NCI-H748 (cell line): ENCODE results near the gene C1QBP.
"Not testable (repeated sequence)": the region's sequence is repeated elsewhere in the genome, so short reads cannot be mapped to it uniquely, and the experiment has no call there.

ENCODE experiments used
- DNase-seq: peaks from one replicate; lab custom pipeline; 2025; ENCODE audit not compliant: unreplicated experiment; lab: John Stamatoyannopoulos, UW

C1QBP gene, protein sequence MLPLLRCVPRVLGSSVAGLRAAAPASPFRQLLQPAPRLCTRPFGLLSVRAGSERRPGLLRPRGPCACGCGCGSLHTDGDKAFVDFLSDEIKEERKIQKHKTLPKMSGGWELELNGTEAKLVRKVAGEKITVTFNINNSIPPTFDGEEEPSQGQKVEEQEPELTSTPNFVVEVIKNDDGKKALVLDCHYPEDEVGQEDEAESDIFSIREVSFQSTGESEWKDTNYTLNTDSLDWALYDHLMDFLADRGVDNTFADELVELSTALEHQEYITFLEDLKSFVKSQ

DNA sequence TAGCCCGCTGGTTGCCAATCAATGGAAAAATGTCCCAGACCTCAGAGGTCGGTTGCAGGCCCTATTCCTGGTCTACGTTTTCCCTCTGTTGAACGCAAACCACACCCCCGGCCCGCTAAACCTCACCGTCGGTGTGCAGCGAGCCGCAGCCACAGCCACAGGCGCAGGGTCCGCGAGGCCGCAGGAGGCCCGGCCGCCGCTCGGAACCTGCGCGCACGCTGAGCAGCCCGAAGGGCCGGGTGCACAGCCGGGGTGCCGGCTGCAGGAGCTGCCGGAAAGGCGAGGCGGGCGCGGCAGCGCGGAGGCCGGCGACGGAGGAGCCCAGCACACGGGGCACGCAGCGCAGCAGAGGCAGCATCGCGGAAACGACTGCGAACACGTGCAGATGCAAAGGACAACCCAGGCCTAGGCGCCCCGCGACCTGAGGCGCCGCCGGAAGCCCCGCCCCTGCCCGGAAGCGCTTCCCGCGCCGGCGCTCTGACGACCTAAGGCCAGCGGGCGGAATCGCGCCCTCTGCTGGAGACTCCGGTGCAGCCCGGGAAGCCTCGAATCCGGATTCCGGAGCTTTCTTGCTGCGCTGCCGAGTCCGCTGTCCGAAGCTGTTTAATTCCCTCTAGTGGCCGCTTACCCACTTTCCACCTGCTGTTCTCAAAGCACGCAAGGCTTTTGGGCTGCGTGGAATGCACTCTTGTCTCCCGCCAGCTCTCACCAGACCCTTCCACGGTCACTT, at the start of gene C1QBP:
C1QBP (minus strand) TSS at position 440 of the 730 bp plus-strand sequence; CDS start at position 358, 82 bp downstream.
- peak; percentile 95 for DNase-seq

DNA sequence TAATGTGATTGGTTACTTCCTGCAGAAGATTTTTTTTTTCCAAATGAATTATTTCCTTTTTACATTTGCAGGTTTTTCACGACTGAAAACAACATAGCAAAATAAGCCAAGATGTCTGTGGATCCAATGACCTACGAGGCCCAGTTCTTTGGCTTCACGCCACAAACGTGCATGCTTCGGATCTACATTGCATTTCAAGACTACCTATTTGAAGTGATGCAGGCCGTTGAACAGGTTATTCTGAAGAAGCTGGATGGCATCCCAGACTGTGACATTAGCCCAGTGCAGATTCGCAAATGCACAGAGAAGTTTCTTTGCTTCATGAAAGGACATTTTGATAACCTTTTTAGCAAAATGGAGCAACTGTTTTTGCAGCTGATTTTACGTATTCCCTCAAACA, 49.8 kb upstream of the C1QBP start:
- DNase-seq: no peak

DNA sequence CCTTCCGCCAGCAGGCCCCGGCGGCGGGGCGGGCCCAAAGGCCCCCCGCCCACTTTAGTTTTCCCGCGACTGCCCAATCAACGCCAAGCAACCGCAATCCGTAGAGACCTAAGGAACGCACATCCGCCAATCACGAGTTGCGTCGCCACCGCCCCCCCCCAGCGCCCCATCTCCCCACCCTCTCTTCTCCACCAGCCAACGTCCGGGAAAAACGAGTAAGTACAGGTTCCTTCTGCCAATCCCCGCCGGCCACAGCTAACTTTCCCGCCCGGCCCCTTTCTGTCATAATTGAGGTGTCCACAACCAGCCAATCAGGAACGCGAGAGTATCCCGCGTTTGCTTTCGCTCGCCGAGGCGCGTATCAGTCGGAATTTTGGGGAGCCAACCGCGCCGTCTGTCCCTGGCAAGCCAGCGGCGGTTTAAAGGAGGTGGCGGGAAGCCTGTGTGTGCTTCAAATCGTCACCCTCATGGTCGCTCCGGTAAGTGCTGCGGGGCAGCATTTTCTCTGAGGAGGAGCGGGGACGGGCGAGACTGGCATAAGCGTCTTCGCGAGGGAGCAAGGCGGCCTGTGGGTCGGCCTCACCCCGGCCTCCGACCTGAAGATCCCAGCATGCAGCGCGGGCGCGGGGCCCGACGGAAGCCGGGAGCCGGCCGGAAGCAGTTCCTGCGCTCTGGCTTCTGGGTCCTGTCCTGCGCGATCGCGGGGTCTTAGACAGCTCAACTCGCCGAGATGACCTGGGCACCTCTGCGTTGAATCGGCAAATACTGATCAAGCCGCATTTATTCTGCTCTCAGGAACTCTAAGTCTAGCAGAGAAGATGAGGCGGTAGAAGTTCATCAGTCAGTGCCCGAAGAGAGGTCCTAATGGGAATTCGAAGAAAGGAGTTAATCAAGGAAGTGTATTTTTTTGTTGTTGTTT, 47.5 kb upstream of the C1QBP start, which contains the start of gene MIS12:
MIS12 (plus strand) TSS at position 361 of the 919 bp plus-strand sequence. CDS start 2,297 bp downstream, outside the sequence.
- DNase-seq: peak; percentile 100

DNA sequence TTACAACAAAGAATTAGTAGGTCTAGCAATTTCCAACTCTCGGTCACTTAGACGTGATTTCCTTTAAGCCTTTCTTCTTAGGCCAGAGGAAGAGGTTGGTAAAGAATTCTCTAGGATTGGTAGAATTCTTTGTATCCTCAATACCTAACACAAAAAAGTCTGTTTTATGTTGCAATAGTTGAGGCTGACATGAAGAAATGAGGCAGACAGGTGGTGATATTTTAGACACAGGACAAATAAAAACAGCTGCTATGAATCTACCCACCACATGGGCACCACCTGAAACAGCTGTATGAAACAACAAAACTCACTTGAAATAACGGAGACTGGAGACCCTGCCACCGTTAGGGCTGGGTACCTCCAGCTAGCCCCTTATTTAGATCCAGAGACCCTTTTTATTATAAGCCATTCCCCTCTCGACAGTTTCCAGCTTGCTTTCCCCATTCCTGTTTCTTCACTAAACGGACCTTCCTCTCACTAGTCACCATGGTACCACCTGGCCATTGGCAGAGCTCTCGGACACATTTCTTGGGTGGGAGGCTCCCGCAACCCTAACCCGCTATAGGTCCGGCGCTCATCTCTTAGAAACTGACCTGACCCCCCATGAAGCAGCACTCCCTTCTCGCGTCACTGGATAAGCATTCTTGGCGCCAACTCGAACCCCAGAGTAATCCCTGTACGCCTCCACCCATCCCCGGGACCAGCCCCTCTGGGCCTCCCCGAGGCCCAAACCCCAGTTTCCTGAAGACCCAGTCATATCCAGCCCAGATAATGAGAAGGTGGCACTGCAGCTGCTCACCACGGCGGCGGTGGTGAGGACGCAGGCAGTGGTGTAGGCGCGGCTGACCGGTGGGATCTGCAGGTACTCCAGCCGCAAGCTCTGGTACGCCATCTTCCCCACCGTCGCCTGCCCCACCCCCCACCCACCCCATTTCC, 46.6 kb upstream of the C1QBP start, which contains the start of gene DERL2:
DERL2 (minus strand) TSS at position 909 of the 936 bp plus-strand sequence; CDS start at position 892, 17 bp downstream.
- DNase-seq: peak; percentile 80

DNA sequence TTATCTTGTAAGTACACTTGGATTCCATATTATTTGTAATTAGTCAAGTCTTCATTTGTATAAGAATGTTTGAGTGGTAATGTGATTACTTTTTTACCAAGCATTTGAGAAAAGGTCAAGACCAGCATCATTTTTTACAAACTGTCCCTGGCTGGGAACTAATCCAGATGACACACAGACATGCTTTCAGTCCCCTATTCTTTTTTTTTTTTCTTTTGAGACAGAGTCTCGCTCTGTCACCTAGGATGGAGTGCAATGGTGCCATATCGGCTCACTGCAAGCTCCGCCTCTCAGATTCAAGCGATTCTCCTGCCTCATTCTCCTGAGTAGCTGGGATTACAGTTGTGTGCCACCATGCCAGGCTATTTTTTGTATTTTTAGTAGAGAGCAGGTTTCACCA, 42.5 kb upstream of the C1QBP start:
- DNase-seq: no peak

DNA sequence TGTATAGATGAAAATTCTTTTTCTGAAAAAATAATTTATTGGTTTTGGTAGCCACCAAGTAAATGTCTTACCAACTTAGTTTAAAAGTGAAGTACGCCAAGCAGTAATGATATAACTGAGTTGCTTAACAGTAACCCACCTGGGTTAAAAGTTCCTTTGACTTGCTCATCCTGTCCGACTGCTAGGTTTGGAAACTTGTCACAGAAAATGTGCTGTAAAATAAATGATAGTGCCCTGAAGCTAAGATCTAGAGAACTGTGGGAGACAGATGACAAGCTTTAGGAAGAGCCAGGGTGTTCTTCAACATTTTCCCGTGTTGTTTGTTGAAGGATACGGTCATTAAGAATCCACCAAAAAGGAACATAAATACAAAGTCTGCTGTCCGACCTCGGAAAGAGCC, 42.0 kb upstream of the C1QBP start:
- DNase-seq: no peak

DNA sequence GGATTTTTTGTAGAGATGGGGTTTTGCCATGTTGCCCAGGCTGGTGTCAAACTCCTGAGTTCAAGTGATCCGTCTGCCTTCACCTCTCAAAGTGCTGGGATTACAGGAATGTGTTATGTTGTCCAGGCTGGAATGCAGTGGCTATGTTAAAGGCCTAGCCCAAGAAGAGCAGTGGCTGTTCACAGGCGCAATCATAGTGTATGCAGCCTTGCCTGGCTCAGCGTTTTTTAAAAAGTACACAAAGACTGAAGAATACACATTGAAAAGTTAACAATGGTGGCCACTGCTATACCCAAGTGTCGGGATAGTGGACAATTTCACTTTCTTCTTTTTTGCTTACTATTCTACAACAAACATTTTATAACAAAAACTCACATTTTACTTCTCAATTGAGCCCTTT, 40.0 kb upstream of the C1QBP start:
- DNase-seq: no peak

DNA sequence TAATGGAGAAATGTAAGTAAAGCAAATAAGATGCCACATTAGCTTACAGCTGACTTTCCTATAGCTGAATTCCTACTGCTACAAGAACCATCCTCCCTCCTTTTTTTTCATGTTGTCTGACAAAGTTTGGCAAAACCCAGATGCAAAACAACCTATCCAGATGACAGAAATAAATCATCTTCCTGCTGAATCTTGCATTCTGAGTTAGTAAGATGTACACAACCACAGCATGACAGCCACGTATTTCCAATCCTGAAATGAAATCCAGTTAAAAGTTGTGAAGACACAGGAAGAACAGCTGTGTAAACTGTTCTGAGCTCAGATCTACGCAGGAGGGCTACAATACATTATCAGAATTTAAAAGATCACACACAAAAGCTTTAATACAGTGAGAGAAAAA, 35.0 kb upstream of the C1QBP start:
- no peak for DNase-seq

DNA sequence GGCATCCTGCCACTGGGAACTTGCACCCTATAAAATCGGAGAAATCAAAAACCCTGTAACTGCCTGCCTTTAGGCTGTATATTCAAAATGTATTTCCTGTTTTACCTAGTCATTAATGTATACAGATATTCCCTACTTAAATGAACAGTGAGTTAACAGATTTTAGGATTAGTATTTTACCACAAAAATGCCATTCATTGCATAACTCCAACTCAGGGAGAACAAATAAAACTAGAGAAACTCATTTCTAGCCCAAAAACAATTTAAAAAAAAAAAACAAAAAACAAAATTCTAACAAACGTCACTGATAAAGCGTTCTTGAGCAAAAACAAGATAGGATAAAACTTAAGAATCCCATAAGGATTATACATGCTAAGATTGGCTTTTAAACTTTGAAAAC, 33.6 kb upstream of the C1QBP start:
- DNase-seq: no peak

DNA sequence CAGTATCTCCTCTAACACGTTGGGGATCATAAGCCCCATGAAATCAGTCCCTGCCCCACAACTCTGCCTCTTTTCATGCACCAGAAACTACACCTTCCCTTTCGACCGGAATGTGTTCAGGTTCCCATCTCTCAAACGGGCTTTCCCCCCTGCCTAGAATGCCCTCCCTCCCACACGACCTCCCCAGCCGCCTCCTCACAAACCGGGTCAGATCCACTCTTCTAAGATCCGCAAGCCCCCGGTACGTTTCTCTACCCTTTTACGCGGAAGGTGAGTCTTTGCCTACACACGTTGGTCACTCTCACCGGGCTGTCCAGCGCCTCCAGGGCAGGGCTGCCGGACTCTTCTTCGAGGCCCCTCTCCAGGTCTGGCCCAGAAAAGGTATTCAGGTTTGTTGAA, 29.1 kb upstream of the C1QBP start:
- DNase-seq: peak; percentile 55

DNA sequence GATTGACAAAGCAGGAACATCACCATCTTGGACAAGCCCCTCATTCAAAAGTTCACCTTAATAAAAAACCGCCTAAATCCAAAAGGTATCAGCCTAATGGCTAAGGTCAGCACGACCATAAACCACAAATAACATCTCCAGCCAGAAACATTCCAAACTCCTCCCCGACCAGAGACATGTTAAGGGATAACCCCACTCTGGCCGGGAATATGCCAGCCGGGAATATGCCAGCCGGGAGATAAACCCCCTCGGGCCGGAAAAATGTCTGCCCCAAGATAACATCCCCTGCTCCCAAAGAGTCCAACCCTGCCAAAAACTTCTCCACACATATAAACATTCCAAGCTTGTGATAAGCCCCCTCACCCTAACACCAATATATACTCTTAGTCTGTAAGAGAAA, 28.5 kb upstream of the C1QBP start:
- no peak for DNase-seq

DNA sequence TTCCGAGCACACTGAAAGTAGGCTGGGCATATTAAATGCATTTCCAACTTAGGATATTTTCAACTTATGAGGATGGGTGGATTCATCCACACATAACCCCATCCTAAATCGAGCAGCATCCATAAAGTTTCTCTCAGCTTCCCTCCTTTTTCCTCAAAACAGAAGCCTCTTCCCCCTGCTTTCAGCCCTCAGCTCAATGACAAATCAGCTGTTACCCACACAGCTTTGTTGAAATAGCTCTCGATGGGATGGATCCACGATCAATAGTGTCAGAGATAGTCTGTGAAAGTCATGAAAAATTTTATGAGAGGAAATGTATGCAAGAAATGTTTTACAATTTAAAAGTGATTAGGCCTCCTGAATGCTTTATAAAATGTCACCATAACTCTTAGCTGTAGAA, 27.3 kb upstream of the C1QBP start:
- no peak for DNase-seq

DNA sequence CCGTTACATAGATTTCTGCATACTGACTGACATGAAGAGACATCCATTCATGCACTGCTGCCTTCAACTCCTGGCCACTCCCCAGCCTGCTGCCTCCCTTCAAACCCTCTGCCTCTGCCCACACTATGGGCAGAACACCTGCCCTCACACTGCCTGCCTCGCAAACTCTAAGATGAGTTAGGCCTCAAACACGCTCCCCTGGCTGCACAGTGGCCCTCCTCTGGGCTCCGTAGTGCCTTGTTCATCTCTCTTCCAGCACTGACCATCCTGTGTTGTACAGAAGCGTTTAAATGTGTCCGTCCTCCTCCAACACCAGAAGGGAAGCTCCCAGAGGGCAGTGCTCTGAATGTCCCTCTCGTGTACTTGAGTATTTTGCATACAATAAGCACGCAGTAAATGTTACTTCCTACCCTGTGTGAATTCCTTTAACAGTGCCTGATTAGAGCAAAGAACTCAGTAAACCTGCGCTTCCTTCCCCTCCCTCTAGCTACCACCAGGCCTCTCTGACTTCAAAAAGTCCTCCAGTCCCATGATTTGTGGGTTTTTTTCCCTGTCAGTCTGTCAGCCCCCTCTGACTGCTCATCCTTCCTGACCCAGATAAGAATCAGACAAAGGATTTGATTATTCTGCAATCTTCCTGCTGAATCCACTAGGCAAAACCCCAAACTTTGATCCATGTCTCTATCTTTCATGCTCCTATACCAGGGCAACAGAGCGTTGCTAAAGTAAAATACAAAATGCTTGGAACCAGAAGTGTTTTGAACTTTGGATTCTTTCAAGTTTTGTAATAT, 26.0 kb upstream of the C1QBP start:
- no peak for DNase-seq

DNA sequence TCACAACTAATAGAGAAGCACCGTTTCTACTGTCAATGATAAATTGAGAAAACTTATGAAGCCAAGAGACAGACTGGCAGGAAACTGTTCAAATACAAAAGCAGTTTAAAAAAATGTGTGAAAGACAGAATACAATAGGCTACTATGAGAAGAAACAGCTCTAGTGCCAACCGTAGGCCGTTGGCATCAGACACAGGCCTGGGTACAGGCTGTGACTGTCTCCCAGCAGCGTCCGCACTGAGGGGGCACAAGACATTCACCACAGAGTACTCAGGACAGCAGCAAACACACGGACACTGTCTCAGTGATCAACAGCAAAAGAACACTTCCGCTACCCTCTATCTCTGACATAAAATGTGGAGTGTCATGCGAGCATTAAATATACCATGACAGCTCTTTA, 7.8 kb upstream of the C1QBP start:
- no peak for DNase-seq

DNA sequence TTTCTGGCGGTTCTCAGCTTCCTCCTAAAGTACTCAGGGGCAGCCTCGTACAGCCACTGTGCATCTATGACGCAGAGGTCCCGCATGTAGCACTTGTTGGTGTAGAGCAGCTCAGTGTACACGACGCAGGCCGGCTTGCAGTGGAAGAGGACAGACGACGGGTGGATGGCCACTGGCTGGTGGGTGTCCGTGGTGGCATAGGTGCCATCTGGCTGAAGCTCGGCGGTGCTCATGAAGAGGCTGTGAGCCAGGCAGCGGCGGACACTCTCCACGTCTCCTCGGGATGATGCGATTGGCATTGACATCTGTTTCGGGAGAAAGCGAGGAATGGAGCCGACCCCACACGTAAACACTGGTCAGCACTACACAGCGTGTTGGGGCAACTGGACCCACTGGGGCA, 5.3 kb upstream of the C1QBP start:
- no peak for DNase-seq

DNA sequence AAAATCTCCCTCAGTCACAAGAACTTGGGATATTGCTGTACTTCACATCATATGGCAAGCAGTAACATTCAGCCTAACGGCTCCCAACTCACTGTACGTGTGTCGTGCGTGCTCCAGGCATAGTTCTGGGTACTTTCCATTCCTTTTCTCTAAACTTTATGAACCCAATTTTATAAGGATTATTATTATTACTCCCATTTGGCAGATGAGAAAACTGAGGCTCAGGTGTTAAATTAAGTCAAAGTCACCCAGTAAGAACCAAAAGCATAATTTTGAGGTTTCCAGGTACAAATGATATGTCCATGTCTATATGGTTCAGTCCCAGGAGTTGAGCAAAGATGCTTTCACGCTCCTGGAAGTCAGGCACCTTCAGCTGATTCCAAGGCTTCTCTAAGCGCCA, 4.8 kb upstream of the C1QBP start:
- no peak for DNase-seq

DNA sequence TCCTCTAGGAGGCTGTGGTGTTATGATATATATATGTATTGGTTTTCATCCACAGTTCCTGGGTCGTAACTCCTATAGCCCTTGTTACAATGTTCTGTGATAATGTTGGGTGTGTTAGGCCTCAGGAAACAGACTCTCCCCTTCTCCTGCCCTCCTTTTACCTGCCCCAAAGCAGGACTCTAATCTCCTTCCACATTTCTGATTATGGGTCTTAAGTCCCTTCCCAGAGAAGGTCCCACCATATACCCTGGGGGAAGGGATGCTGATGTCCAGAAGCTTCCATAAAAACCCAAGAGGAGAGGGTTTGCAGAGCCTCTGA, 450 bp upstream of the C1QBP start:
- DNase-seq: no peak

DNA sequence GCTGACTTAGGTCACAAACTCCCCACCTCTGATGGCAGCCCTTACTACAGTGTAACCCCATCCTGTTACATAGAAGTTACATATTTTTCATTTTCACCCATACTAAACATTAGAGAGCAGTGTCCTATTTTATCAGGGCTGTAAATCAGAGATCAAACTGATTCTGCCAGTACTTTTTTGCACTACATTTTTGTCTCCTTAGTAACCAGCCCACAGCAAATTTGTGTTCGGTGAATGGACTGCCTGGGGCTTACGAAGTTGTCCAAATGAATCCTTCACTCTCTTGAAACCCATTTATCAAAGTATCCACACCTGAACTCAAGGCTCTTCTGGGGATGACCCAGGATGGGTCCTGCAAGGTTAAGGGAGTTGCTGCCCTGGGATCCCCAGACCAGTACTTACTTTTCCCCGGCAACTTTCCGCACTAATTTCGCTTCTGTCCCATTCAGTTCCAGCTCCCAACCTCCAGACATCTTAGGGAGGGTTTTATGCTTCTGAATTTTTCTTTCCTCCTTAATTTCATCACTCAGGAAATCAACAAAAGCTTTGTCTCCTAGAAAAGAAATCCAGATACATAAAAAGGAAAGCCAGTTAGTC, 1.1 kb downstream of the C1QBP start:
- no peak for DNase-seq

DNA sequence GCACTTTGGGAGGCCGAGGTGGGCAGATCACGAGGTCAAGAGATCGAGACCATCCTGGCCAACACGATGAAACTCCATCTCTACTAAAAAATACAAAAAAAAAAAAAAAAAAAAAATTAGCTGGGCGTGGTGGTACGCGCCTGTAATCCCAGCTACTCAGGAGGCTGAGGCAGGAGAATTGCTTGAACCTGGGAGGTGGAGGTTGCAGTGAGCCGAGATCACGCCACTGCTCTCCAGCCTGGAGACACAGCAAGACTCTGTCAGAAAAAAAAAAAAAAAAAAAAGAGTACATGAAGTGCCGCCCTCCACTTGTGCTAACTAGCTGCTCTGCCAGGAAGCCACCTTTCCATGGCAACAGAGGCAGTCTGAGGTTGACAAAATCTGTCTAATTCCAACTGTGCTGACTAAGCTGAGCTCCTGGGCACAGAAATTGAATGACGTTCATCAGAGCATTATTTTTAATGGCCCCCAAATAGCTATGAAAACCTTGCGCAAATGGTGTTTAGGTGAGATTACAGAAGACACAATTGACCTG, 3.1 kb downstream of the C1QBP start:
- DNase-seq: not testable (repeated sequence)
